Activated naive CD8-positive, alpha-beta T cell treated with anti-CD3 and anti-CD28 coated beads for 36 hours (primary cell): ENCODE measurements around the gene EXOSC1. TPM values are rescaled to one million over a fixed set of nuclear protein-coding genes. Genes with fewer than 3 reads are reported as not detected.

ENCODE experiments used
- DNase-seq: peaks from one replicate; pipeline ENCODE4 v3.0.0; 2021
- H3K27ac Mint-ChIP-seq: one replicate; pipeline ENCODE4 v1.8.0; 2022; ENCODE audit warnings: mild to moderate bottlenecking, moderate library complexity, mixed read lengths
- H3K27me3 Mint-ChIP-seq: one replicate; pipeline ENCODE4 v1.8.0; 2022; ENCODE audit warnings: mild to moderate bottlenecking, mixed read lengths
- H3K36me3 Mint-ChIP-seq: one replicate; pipeline ENCODE4 v1.8.0; 2021; ENCODE audit warnings: mild to moderate bottlenecking, mixed read lengths
- H3K4me1 Mint-ChIP-seq: one replicate; pipeline ENCODE4 v1.8.0; 2021; ENCODE audit warnings: mixed read lengths
- H3K4me3 Mint-ChIP-seq: one replicate; pipeline ENCODE4 v1.8.0; 2022; ENCODE audit warnings: mild to moderate bottlenecking, moderate library complexity, mixed read lengths
- H3K9me3 Mint-ChIP-seq: one replicate; pipeline ENCODE4 v1.8.0; 2022; ENCODE audit warnings: mixed read lengths
- total RNA-seq, 2 experiments: library from RNA; stranded (reverse); gene quantifications; one replicate each; pipeline ENCODE4 v1.2.3, GENCODE V29; 2021

EXOSC1 gene
- total RNA-seq, 2 experiments from 2014 or later = 48.4 to 53.7 TPM

GRCh38 chr10:97468162-97468561 is 22.4 kb upstream of the EXOSC1 start:
- Mint-ChIP-seq H3K36me3 (peaks cover 13% of the 10 kb centered on the region), H3K27me3 (no peaks in the 10 kb centered on the region), H3K4me3 (no peak overlapping the region), H3K9me3 (no peaks in the 10 kb centered on the region), H3K4me1 (peaks cover 1% of the 10 kb centered on the region), H3K27ac (no peak overlapping the region)
- DNase-seq = no peak

DNA sequence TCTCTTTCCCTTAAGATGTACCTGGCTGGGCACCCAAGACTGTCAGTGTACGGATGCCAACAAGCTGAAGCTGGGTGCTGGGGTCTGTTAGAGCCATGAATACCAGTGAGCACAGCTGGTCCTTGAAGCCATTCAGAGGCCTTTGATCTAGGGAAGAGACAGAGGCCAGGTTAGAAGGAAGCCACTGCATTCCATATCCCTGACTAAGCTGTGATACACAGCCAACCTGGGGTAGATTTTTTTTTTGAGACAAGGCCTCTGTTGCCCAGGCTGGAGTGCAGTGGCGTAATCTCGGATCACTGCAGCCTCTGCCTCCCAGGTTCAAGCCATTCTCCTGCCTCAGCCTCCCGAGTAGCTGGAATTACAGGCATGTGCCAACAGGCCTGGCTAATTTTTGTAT is 20.9 kb upstream of the EXOSC1 start:
- H3K9me3 Mint-ChIP-seq = no peaks in the 10 kb centered on the region
- H3K27ac Mint-ChIP-seq = no peak overlapping the region
- no peak for DNase-seq
- peaks cover 1% of the 10 kb centered on the region for H3K4me1 Mint-ChIP-seq
- no peak overlapping the region for H3K4me3 Mint-ChIP-seq
- H3K27me3 Mint-ChIP-seq = no peaks in the 10 kb centered on the region
- peaks cover 13% of the 10 kb centered on the region for H3K36me3 Mint-ChIP-seq

- Mint-ChIP-seq H3K36me3 (peaks cover 12% of the 10 kb centered on the region), H3K27me3 (no peaks in the 10 kb centered on the region), H3K27ac (no peak overlapping the region), H3K4me1 (peaks cover 1% of the 10 kb centered on the region), H3K9me3 (no peaks in the 10 kb centered on the region), H3K4me3 (no peak overlapping the region)
- DNase-seq = no peak
Measured at GRCh38 chr10:97465982-97466381, 20.2 kb upstream of the EXOSC1 start.

DNA sequence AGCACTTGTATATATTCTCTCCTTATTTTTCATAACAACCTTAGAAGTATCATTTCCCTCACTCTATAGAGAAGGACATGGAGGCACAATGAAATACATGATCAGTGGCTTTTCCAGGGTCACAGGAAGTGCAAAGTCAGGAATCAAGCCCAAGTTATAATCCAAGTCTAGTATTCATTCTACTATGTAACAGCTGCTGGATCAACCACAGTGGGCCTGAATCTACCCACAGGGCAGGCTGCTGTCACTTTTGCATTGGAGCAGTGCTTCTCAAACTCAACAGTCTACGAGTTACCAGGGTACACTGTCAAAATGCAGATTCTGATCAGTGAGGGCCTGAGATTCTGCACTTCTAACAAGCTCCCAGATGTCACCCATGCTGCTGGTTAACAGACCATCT is 18.4 kb upstream of the EXOSC1 start:
- no peak for DNase-seq
- no peak overlapping the region for H3K4me3 Mint-ChIP-seq
- H3K27ac Mint-ChIP-seq = no peak overlapping the region
- no peaks in the 10 kb centered on the region for H3K27me3 Mint-ChIP-seq
- H3K9me3 Mint-ChIP-seq = no peaks in the 10 kb centered on the region
- H3K36me3 Mint-ChIP-seq = peaks cover 15% of the 10 kb centered on the region
- H3K4me1 Mint-ChIP-seq = no peaks in the 10 kb centered on the region

- Mint-ChIP-seq H3K9me3 (no peaks in the 10 kb centered on the region), H3K27ac (peak overlapping the region; percentile 12), H3K36me3 (peaks cover 21% of the 10 kb centered on the region), H3K4me1 (no peaks in the 10 kb centered on the region), H3K4me3 (no peak overlapping the region), H3K27me3 (no peaks in the 10 kb centered on the region)
- DNase-seq = peak; percentile 12
Measured at GRCh38 chr10:97463363-97464132, 17.7 kb upstream of the EXOSC1 start.

GRCh38 chr10:97462309-97462708 is 16.5 kb upstream of the EXOSC1 start:
- Mint-ChIP-seq H3K4me1 (no peaks in the 10 kb centered on the region), H3K9me3 (no peaks in the 10 kb centered on the region), H3K4me3 (no peak overlapping the region), H3K36me3 (peaks cover 30% of the 10 kb centered on the region), H3K27ac (no peak overlapping the region), H3K27me3 (no peaks in the 10 kb centered on the region)
- DNase-seq = no peak

- no peak for DNase-seq
- Mint-ChIP-seq H3K4me3 (no peak overlapping the region), H3K4me1 (peaks cover 16% of the 10 kb centered on the region), H3K27me3 (no peaks in the 10 kb centered on the region), H3K27ac (peak overlapping the region; percentile 18), H3K9me3 (no peaks in the 10 kb centered on the region), H3K36me3 (peaks cover 42% of the 10 kb centered on the region)
Measured at GRCh38 chr10:97459933-97460332, 14.1 kb upstream of the EXOSC1 start.

DNA sequence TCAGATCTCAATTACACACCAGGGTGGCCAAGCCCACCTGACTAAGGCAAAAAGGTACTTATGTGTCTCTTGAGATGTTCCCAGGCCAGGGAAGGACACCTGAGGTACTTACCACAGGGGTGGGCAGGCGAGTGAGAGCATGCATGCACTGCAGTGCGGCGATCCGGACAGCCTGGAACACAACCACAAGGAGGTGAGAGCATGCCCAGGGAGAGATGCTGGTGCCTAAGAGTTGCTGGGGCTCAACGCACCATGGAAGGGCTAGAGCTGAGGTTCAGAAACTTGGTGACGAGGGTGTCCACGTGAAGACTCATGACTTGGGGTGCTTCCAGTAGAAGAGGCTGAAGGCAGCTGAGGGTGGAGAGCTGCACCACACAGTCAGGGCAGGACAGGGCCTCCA is 13.3 kb upstream of the EXOSC1 start:
- H3K4me1 Mint-ChIP-seq = peaks cover 25% of the 10 kb centered on the region
- no peak for DNase-seq
- H3K27me3 Mint-ChIP-seq = no peaks in the 10 kb centered on the region
- H3K9me3 Mint-ChIP-seq = no peaks in the 10 kb centered on the region
- peak overlapping the region; percentile 6 for H3K27ac Mint-ChIP-seq
- peaks cover 44% of the 10 kb centered on the region for H3K36me3 Mint-ChIP-seq
- no peak overlapping the region for H3K4me3 Mint-ChIP-seq

DNA sequence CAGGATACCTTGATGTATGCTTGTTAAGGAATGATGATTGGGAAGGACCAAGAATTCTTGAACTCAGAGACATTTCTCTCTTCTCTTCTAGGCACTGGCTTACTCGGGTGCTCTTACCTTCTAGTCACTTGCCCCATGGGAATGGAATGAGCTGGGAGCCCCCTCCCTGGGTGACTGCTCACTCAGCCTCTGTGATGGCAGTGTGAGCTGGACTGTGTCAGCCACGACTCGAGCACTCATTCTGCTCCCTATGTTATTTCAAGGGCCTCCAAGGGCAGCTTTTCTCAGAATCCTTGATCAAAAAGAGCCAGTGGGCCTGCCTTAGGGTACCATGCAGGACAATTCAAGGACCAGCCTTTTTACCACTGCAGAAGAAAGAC is 10.9 kb upstream of the EXOSC1 start:
- H3K9me3 Mint-ChIP-seq = no peaks in the 10 kb centered on the region
- no peaks in the 10 kb centered on the region for H3K27me3 Mint-ChIP-seq
- no peak for DNase-seq
- peak overlapping the region; percentile 89 for H3K27ac Mint-ChIP-seq
- H3K36me3 Mint-ChIP-seq = peaks cover 40% of the 10 kb centered on the region
- no peak overlapping the region for H3K4me3 Mint-ChIP-seq
- peaks cover 37% of the 10 kb centered on the region for H3K4me1 Mint-ChIP-seq

GRCh38 chr10:97456034-97456685 is 10.4 kb upstream of the EXOSC1 start:
- no peak overlapping the region for H3K4me3 Mint-ChIP-seq
- H3K36me3 Mint-ChIP-seq = peaks cover 40% of the 10 kb centered on the region
- H3K27ac Mint-ChIP-seq = peak overlapping the region; percentile 89
- no peaks in the 10 kb centered on the region for H3K9me3 Mint-ChIP-seq
- H3K27me3 Mint-ChIP-seq = no peaks in the 10 kb centered on the region
- H3K4me1 Mint-ChIP-seq = peaks cover 37% of the 10 kb centered on the region
- no peak for DNase-seq

- Mint-ChIP-seq H3K4me3 (peak overlapping the region; percentile 0), H3K4me1 (peaks cover 39% of the 10 kb centered on the region), H3K27me3 (no peaks in the 10 kb centered on the region), H3K9me3 (no peaks in the 10 kb centered on the region), H3K27ac (peak overlapping the region; percentile 89), H3K36me3 (peaks cover 37% of the 10 kb centered on the region)
- no peak for DNase-seq
Measured at GRCh38 chr10:97454330-97455036, 8.7 kb upstream of the EXOSC1 start.

GRCh38 chr10:97452352-97452751 is 6.5 kb upstream of the EXOSC1 start:
- Mint-ChIP-seq H3K27me3 (no peaks in the 10 kb centered on the region), H3K9me3 (no peaks in the 10 kb centered on the region), H3K27ac (no peak overlapping the region), H3K4me1 (peaks cover 53% of the 10 kb centered on the region), H3K4me3 (no peak overlapping the region), H3K36me3 (peaks cover 29% of the 10 kb centered on the region)
- no peak for DNase-seq

GRCh38 chr10:97451605-97452004 is 5.8 kb upstream of the EXOSC1 start:
- no peak for DNase-seq
- Mint-ChIP-seq H3K27me3 (no peaks in the 10 kb centered on the region), H3K36me3 (peaks cover 25% of the 10 kb centered on the region), H3K27ac (no peak overlapping the region), H3K9me3 (no peaks in the 10 kb centered on the region), H3K4me3 (no peak overlapping the region), H3K4me1 (peaks cover 57% of the 10 kb centered on the region)

DNA sequence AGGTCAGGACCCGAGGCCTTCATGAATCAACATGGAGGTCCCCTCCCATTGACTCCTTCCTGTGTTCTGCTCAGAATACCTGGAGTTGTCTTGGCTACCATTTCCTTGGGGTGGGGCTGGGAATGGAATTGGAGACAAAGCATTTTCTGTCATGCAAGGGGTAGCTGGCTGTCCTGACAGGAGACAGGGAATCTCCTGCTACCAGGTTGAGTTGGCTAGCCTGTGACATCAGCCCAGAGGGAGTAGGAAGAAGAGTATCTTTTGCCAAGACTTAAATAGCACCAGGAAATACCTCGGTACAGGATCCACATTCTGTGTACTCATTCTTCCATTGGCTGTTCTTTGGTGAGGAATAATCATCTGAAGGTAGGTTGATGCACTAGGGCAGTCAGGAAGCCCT is 5.0 kb upstream of the EXOSC1 start:
- H3K36me3 Mint-ChIP-seq = peaks cover 24% of the 10 kb centered on the region
- H3K27me3 Mint-ChIP-seq = no peaks in the 10 kb centered on the region
- H3K27ac Mint-ChIP-seq = no peak overlapping the region
- DNase-seq = no peak
- H3K4me3 Mint-ChIP-seq = no peak overlapping the region
- H3K4me1 Mint-ChIP-seq = peaks cover 51% of the 10 kb centered on the region
- no peaks in the 10 kb centered on the region for H3K9me3 Mint-ChIP-seq

GRCh38 chr10:97445357-97445721 is 467 bp downstream of the EXOSC1 start:
- H3K27ac Mint-ChIP-seq = peak overlapping the region; percentile 87
- H3K27me3 Mint-ChIP-seq = no peaks in the 10 kb centered on the region
- DNase-seq = no peak
- peaks cover 20% of the 10 kb centered on the region for H3K36me3 Mint-ChIP-seq
- peaks cover 36% of the 10 kb centered on the region for H3K4me1 Mint-ChIP-seq
- H3K4me3 Mint-ChIP-seq = peak overlapping the region; percentile 99
- H3K9me3 Mint-ChIP-seq = no peaks in the 10 kb centered on the region
